Measurements from ENCODE around the gene MREG. TPM values are rescaled to one million over a fixed set of nuclear protein-coding genes. Genes with fewer than 3 reads are reported as not detected.

The MREG gene
- total RNA-seq, 1 experiment from 2014 or later, result 23.0 TPM

- intact Hi-C loops (cut with micrococcal nuclease; ENCODE audit: unreplicated experiment), result no loop called here
- H3K4me1 ChIP-seq (replicated peaks; ENCODE audit: insufficient read depth), result peaks cover 63% of the 10 kb centered on the region
- no peaks in the 10 kb centered on the region for H3K36me3 ChIP-seq (ENCODE audit: low read depth)
- peaks cover 32% of the 10 kb centered on the region for H3F3A ChIP-seq (ENCODE audit: insufficient read depth, low read depth)
- DNase-seq, result no peak
- ChIA-PET POLR2A (ENCODE audit: unreplicated experiment) (no interaction called here), CTCF (no interaction called here)
- H3K27me3 ChIP-seq (ENCODE audit: insufficient read depth, low read depth), result no peaks in the 10 kb centered on the region
- BruUV-seq (replicated peaks), result no TSS peak
- no peaks in the 10 kb centered on the region for H3K9me2 ChIP-seq (ENCODE audit: insufficient read depth)
- H3K79me2 ChIP-seq (ENCODE audit: low read depth), result peaks cover 93% of the 10 kb centered on the region
- H3K9me3 ChIP-seq (ENCODE audit: insufficient read depth, low read depth), result no peaks in the 10 kb centered on the region
- no peaks in the 10 kb centered on the region for H4K20me1 ChIP-seq (ENCODE audit: insufficient read depth)
- H3K4me2 ChIP-seq, result peak overlapping the region; percentile 41; the same call in 1 of the 2 replicates
- no peak overlapping the region for H2AFZ ChIP-seq
- TF ChIP-seq CTCF (conservative IDR thresholded peaks at IDR 0.05), result no peak
- TF ChIP-seq EZH2 (IDR thresholded peaks at IDR 0.05; ENCODE audit: low read depth), result no peak
- no peak overlapping the region for H3K4me3 ChIP-seq
- peak overlapping the region; percentile 54 for H3K27ac ChIP-seq
These were observed 45.6 kb downstream of the MREG start for GRCh38 chr2:215967590-215968378.

- Histone ChIP-seq H3K4me3 (no peak overlapping the region), H3K4me2 (peak overlapping the region; percentile 41), H3K36me3 (ENCODE audit: low read depth) (no peaks in the 10 kb centered on the region), H3K9me2 (ENCODE audit: insufficient read depth) (no peaks in the 10 kb centered on the region), H3F3A (ENCODE audit: insufficient read depth, low read depth) (peaks cover 29% of the 10 kb centered on the region), H3K27ac (peak overlapping the region; percentile 54), H2AFZ (no peak overlapping the region), H3K9me3 (ENCODE audit: insufficient read depth, low read depth) (no peaks in the 10 kb centered on the region), H3K27me3 (ENCODE audit: insufficient read depth, low read depth) (no peaks in the 10 kb centered on the region), H4K20me1 (ENCODE audit: insufficient read depth) (no peaks in the 10 kb centered on the region), H3K79me2 (ENCODE audit: low read depth) (peaks cover 89% of the 10 kb centered on the region), H3K4me1 (replicated peaks; ENCODE audit: insufficient read depth) (peaks cover 55% of the 10 kb centered on the region)
- CTCF ChIA-PET, result no interaction called here
- intact Hi-C loops (cut with micrococcal nuclease; ENCODE audit: unreplicated experiment), result no loop called here
- DNase-seq, result peak in 1 of 2 experiments; percentile 93
- POLR2A ChIA-PET (ENCODE audit: unreplicated experiment), result no interaction called here
- TF ChIP-seq CTCF (conservative IDR thresholded peaks at IDR 0.05), result no peak
- TF ChIP-seq EZH2 (IDR thresholded peaks at IDR 0.05; ENCODE audit: low read depth), result no peak
- no TSS peak for BruUV-seq (replicated peaks)
These were observed 46.4 kb downstream of the MREG start for GRCh38 chr2:215966951-215967350.

GRCh38 chr2:215966274-215966673 lies 47.1 kb downstream of the MREG start:
- H3K36me3 ChIP-seq (ENCODE audit: low read depth), result no peaks in the 10 kb centered on the region
- H3K9me2 ChIP-seq (ENCODE audit: insufficient read depth), result no peaks in the 10 kb centered on the region
- TF ChIP-seq CTCF (conservative IDR thresholded peaks at IDR 0.05) (no peak), EZH2 (IDR thresholded peaks at IDR 0.05; ENCODE audit: low read depth) (no peak)
- H3K4me1 ChIP-seq (replicated peaks; ENCODE audit: insufficient read depth), result peaks cover 48% of the 10 kb centered on the region
- intact Hi-C loops (cut with micrococcal nuclease; ENCODE audit: unreplicated experiment), result no loop called here
- H4K20me1 ChIP-seq (ENCODE audit: insufficient read depth), result no peaks in the 10 kb centered on the region
- H3K27ac ChIP-seq, result peak overlapping the region; percentile 54; the same call in 1 of the 2 replicates
- H3K4me3 ChIP-seq, result no peak overlapping the region
- peak overlapping the region; percentile 41 for H3K4me2 ChIP-seq
- H3F3A ChIP-seq (ENCODE audit: insufficient read depth, low read depth), result peaks cover 22% of the 10 kb centered on the region
- H3K9me3 ChIP-seq (ENCODE audit: insufficient read depth, low read depth), result no peaks in the 10 kb centered on the region
- H2AFZ ChIP-seq, result no peak overlapping the region
- no peaks in the 10 kb centered on the region for H3K27me3 ChIP-seq (ENCODE audit: insufficient read depth, low read depth)
- no TSS peak for BruUV-seq (replicated peaks)
- ChIA-PET CTCF (no interaction called here), POLR2A (ENCODE audit: unreplicated experiment) (no interaction called here)
- no peak for DNase-seq
- peaks cover 85% of the 10 kb centered on the region for H3K79me2 ChIP-seq (ENCODE audit: low read depth)

Data from PC-9 (cell line).